Activated CD8-positive, alpha-beta memory T cell treated with anti-CD3 and anti-CD28 coated beads, Interleukin-2, amount 50 U/mL, for 24 hours (primary cell): Measurements from ENCODE around the gene XAB2.

Source experiments
- DNase-seq: peaks from one replicate; pipeline ENCODE4 v3.0.0-alpha.2; 2020; ENCODE audit errors: extremely low read depth

Gene XAB2

DNA sequence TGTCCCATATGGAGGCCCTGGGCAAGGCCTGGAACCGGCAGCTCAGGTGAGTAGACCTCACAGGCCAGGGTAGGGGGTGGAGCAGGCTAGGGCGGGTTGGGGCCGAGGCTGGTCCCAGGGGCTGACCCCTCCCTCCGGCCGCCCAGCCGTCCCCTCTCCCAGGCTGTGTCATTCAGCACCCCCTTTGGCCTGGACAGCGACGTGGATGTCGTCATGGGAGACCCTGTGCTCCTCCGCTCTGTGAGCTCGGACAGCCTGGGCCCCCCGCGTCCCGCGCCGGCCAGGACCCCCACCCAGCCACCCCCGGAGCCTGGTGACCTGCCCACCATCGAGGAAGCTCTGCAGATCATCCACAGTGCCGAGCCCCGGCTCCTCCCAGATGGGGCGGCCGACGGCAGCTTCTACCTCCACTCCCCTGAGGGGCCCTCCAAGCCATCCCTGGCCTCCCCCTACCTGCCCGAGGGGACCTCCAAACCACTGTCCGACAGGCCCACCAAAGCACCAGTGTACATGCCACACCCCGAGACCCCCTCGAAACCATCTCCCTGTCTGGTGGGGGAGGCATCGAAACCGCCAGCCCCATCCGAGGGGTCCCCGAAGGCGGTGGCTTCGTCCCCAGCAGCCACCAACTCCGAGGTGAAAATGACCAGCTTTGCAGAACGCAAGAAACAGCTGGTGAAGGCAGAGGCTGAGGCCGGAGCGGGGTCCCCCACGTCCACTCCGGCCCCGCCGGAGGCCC lies 17.6 kb downstream of the XAB2 start:
- no peak for DNase-seq

DNA sequence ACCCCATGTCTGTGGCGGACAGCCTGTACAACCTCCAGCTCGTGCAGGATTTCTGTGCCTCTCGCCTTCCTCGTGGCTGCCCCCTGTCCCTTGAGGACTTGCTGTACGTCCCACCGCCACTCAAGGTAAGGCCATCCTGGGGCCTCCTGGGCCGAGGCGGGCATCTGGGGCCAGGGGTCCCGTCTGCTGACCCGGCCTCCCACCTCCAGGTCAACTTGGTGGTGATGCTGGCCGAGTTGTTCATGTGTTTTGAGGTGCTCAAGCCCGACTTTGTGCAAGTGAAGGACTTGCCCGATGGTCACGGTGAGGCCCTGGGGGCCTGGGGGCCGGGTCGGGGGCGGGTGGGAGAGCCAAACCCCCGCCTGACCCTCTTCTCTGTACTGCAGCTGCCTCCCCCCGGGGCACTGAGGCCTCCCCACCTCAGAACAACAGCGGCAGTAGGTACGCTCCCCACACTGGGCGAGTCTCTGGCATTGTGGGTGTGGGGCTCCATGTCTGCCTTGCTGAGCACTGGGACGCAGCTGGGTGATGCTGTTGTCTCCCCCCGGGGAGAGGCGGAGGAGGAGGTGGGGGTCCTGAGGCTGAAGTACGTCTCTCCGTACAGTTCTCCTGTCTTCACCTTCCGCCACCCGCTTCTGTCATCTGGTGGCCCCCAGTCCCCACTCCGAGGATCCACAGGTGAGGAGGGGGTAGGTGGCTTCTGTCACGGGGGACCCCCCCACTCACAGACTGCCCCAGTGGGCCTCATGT lies 18.7 kb downstream of the XAB2 start:
- no peak for DNase-seq

GRCh38 chr19:7607874-7608560 lies 21.3 kb downstream of the XAB2 start:
- no peak for DNase-seq

DNA sequence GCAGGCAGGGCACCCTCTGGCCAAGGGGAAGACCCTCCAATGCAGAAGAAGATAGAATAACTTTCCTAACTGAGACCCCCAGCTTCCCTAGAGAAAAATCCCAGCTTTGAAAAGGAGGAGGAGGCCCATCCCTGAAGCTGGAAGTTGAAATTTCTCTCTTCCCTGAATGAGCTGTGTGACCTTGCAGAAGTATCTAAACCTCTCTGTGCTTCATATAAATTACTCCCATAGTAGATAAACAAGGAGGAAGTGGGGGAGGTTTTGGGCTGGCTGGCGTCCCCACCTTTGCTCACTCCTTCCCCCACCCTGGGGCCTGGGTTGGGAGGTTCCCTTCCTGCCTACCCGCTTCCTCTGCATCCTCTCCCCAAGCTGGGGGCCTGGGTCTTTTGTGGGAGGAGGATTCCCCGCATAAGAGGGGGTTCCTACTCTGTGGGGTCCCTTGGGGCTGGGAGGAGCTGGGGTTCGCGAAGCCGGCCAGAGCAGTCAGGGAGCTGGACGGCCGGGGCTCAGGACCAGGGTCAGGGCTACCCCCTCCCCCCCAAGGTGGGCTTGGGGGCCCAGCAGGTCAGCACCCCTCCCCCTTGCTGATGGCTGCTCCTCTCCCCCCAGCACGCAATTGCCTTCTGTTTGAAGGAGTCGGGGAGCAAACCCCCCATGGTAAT lies 22.0 kb downstream of the XAB2 start:
- no peak for DNase-seq

GRCh38 chr19:7606289-7606688 lies 23.1 kb downstream of the XAB2 start:
- DNase-seq = no peak

- DNase-seq = no peak
Measured at GRCh38 chr19:7605490-7606222, 23.7 kb downstream of the XAB2 start.

DNA sequence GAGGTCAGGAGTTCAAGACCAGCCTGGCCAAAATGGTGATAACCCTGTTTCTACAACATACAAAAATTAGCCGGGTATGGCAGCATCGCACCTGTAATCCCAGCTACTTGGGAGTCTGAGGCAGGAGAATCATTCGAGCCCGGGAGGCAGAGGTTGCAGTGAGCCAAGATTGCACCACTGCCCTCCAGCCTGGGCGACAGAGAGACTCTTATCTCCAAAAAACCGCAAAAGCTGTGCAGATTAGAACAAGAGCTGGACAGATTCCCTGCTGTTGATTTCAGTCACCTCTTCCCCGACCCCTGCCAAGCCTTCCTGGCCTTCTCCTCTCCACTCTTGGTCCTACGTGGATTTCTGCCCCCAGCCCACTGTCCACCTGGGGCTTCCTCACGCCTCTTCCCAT lies 25.4 kb downstream of the XAB2 start:
- DNase-seq = no peak

- no peak for DNase-seq
Measured at GRCh38 chr19:7602935-7603497, 26.3 kb downstream of the XAB2 start.

- DNase-seq = no peak
Measured at GRCh38 chr19:7602240-7602934, 27.0 kb downstream of the XAB2 start.

DNA sequence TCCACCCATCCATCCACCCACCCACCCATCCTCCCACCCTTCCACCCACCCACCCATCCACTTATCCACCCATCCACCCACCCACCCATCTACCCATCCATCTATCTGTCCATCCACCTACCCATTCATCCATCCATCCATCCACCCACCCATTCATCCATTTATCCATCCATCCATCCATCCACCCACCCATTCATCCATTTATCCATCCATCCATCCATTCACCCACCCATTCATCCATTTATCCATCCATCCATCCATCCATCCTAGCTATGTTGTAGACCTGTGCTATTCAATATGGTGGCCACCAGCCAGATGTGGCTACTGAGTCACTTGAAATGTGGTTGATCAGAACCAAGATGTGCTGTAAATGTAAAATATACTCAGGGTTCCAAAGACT lies 28.6 kb downstream of the XAB2 start:
- DNase-seq = no peak

DNA sequence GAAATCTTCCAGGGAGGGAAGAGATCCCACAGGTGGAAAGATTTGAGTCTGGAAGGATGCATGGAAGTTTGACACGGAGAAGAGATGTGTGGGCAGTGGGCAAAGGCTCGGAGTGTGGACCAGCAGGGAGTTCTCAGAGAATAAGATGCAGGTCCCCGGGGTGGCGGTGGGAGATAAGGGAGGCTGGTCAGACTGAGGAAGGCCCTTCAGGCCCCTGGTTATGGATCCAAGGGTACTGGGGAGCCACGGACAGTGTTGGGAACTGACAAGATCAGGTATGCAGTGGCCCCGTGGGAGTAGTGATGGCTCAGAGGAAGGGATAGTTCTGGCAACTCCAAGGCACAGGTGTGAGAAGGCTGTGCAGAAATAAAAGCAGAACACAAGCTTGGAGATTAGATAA lies 31.2 kb downstream of the XAB2 start:
- DNase-seq = no peak

DNA sequence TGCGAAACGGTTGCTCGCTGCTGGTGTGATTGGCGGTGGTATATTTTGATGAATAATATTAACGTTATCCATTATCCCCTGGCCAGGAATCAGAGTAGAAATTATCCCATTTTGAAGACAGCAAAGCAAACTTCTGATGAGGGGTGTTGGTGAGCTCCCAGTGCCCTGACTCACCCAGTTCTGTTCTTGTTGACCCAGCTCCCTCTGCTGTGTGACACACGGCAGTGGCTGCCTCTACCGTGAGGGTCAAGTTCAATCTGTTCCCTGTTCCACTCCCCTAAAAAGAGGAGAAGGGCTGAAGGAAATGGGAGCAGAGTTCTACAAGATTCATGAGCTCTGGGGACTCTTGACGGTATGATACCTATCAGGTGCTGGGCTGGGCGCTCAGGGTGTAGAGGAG lies 31.7 kb downstream of the XAB2 start:
- no peak for DNase-seq

DNA sequence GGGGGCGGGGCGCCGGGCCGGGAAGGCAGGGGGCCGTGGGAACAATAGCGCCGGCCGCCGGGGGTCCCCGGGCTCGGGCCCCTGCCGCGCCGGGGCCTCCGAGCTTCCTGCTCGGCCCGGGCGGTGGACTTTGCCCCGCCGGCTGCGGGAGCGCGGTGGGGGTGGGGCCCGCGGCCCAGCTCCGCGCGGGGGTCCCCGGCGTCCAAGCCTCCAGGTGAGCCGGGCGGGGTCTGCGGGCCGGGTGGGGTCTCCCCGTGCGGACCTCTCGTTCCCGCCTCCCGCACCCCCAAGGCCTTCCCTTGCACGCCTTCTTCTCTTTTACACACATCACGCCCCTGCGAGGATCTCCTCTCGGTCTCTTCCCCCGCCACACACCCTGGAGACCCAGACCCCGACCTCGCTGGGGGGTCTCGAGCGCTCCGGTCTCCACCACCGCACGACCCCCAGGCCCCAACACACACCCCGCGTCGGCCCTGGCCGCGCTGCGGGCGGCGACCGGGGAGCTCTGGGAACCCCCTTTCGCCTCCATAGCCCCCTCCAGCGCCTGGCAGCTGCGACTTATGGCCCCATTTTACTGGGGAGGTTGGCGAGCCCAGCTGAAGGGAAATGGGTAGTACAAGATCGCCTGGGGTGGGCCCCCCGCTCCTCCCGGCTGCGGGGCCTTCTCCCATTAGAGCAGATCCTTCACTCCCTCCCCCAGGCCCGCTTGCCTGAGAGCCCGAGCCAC lies 33.0 kb downstream of the XAB2 start:
- DNase-seq = no peak

DNA sequence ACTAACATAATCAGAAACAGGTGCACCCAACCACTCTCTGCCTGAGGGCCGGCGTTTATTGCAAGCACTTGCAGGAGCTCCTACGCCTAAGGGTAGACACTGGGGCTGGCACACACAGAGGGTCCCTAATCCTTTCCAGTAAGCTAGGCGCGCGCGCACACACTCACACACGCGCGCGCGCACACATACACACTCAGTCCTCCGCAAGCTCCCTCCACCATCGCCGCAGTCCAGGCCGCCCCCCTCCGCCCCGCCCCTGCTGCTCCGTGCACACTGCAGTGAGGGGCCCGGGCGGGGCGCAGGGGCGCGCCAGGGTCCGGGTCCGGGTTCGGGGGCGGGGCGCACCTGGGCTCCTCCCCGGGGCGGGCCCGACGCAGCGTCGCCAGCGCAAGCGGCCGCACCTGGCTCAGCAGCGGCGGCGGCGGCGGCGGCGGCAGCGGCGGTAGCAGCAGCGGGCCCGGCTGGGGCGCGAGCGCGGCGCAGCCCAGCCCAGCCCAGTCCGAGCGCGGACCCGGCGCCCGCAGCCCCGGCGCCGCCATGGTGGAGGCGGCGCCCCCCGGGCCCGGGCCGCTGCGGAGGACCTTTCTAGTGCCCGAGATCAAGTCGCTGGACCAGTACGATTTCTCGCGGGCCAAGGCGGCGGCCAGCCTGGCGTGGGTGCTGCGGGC lies 33.7 kb downstream of the XAB2 start, which contains the start of gene CAMSAP3:
Gene CAMSAP3, plus strand, starts transcription at position 398 of the 668 bp plus-strand sequence. Its CDS starts 140 bp downstream, at position 538.
- no peak for DNase-seq

GRCh38 chr19:7590256-7590655 lies 39.1 kb downstream of the XAB2 start:
- no peak for DNase-seq

DNA sequence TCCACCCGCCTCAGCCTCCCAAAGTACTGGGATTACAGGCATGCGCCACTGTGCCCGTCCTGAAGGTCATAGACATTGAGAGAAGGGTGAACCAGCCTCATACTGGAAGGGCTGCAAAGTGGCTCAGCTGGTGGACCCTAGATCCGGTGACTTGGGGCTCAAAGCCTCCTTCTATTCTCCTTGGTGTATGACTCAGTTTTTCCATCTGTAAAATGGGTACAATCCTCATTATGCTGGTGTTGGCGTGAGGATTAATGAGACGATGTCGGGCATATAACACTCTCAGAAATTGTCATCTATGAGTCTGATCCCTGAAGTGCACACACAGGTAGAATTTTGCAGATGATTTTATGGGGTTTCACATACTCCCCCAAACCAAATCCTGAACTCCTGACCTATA lies 39.5 kb downstream of the XAB2 start:
- DNase-seq = no peak

DNA sequence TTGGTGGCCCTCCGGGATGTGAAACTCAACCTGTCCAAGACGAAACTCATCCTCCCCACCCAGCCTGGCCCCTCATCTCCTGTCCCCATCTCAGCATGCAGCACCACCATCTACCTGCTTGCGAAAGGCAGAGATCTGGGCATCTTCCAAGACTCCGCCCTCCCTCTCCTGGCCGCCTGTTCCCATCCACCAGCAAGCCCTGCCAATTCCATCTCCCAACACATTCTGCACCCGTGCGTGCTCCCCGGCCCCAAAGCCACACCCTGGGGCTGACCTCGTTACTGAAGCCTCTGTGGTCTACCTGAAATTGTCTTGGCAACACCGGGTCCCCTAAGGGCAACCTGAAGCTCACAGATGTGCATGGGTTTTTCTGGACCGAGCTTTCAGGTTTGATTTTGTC lies 46.9 kb downstream of the XAB2 start:
- DNase-seq = no peak

GRCh38 chr19:7579182-7579581 lies 50.2 kb downstream of the XAB2 start:
- DNase-seq = no peak

DNA sequence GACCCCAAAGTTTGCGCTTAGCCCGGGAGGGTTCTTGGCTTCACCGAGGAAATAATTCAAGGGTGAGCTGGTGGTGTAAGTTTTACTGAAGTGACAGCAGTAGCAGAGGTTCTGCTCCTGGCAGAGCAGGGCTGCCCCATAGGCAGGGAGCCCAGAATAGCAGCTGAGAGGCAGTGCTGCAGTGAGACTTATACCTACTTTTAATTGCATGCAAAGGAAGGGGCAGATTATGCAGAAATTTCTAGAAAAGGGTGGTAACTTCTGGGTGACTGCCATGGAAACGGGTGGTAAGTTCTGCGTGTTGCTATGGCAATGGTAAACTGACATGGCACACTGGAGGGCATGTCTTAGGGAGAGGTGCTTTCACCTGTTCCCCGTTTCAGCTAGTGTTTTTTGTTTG lies 51.2 kb downstream of the XAB2 start:
- DNase-seq = no peak
